Kidney tubule cell (primary cell): ENCODE results near the gene SCRN1.
"Not testable (repeated sequence)": the region's sequence is repeated elsewhere in the genome, so short reads cannot be mapped to it uniquely, and the experiment has no call there.

ENCODE experiments used
- DNase-seq: peaks from one replicate; pipeline ENCODE4 v3.0.0-alpha.2; 2018; ENCODE audit warnings: low spot score

SCRN1 gene

GRCh38 chr7:29890786-29891185 is 98.8 kb downstream of the SCRN1 start:
- DNase-seq, result not testable (repeated sequence)

- DNase-seq, result no peak
Measured at GRCh38 chr7:29890251-29890650, 99.3 kb downstream of the SCRN1 start.

GRCh38 chr7:29889288-29889687 is 100.3 kb downstream of the SCRN1 start:
- DNase-seq, result no peak

GRCh38 chr7:29888006-29888405 is 101.6 kb downstream of the SCRN1 start:
- no peak for DNase-seq

- no peak for DNase-seq
Measured at GRCh38 chr7:29886827-29887226, 102.8 kb downstream of the SCRN1 start.

GRCh38 chr7:29885626-29886025 is 104.0 kb downstream of the SCRN1 start:
- DNase-seq, result no peak

GRCh38 chr7:29884399-29885272 is 105.0 kb downstream of the SCRN1 start:
- peak; percentile 36 for DNase-seq

GRCh38 chr7:29883462-29884398 is 105.9 kb downstream of the SCRN1 start:
- DNase-seq, result no peak

- DNase-seq, result no peak
Measured at GRCh38 chr7:29882481-29882880, 107.1 kb downstream of the SCRN1 start.

- DNase-seq, result no peak
Measured at GRCh38 chr7:29881724-29882123, 107.9 kb downstream of the SCRN1 start.

- peak; percentile 14 for DNase-seq
Measured at GRCh38 chr7:29879609-29880008, 110.0 kb downstream of the SCRN1 start.

GRCh38 chr7:29878081-29878688 is 111.4 kb downstream of the SCRN1 start:
- DNase-seq, result peak; percentile 53

- peak; percentile 10 for DNase-seq
Measured at GRCh38 chr7:29877196-29877595, 112.4 kb downstream of the SCRN1 start.

GRCh38 chr7:29875741-29876140 is 113.9 kb downstream of the SCRN1 start:
- no peak for DNase-seq

- DNase-seq, result no peak
Measured at GRCh38 chr7:29873644-29874294, 115.8 kb downstream of the SCRN1 start.

- no peak for DNase-seq
Measured at GRCh38 chr7:29871787-29872398, 117.7 kb downstream of the SCRN1 start.
